Suppressor macrophage treated with lipopolysaccharide for 4 hours (primary cell): ENCODE data around the gene KRTAP10-10.
"Not testable (repeated sequence)": the region's sequence is repeated elsewhere in the genome, so short reads cannot be mapped to it uniquely, and the experiment has no call there.

Experiments
- DNase-seq: peaks from one replicate; pipeline ENCODE4 v3.0.0-alpha.2; 2020

Gene KRTAP10-10

GRCh38 chr21:44627181-44627822 lies 9.9 kb upstream of the KRTAP10-10 start:
- not testable (repeated sequence) for DNase-seq

DNA sequence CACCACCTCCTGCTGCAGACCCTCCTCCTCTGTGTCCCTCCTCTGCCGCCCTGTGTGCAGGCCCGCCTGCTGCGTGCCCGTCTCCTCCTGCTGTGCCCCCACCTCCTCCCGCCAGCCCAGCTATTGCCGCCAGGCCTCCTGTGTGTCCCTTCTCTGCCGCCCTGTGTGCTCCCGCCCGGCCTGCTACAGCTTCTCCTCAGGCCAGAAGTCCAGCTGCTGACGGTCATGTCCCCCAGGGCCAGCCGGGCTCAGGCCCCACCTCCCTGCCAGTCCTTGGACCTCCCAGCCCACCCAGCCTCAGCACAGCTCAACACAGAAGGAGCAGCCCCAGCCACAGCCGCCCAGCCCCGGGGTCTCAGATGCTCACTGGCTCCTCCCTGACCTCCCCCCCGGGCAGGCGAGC lies 9.3 kb upstream of the KRTAP10-10 start:
- not testable (repeated sequence) for DNase-seq

GRCh38 chr21:44628707-44629391 lies 8.3 kb upstream of the KRTAP10-10 start:
- DNase-seq: no peak

DNA sequence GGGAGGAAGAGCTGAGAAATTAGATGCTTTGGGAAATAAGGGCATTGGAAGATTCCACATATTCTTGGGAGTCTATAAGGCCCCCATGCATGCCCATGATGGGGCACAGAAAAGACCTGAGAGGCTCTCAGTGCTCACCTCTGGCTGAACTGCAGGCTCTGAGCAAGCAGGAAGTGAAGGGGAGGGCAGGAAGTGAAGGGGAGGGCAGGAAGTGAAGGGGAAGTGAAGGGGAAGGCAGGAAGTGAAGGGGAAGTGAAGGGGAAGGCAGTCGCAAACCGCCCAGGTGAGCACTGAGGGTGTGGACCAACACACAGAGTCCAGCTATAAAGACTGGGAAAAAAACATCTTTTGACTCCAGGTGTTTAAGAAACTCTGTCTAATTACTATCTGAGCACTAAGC lies 6.7 kb upstream of the KRTAP10-10 start:
- DNase-seq: no peak

- no peak for DNase-seq
Measured at GRCh38 chr21:44632067-44632466, 5.1 kb upstream of the KRTAP10-10 start.

DNA sequence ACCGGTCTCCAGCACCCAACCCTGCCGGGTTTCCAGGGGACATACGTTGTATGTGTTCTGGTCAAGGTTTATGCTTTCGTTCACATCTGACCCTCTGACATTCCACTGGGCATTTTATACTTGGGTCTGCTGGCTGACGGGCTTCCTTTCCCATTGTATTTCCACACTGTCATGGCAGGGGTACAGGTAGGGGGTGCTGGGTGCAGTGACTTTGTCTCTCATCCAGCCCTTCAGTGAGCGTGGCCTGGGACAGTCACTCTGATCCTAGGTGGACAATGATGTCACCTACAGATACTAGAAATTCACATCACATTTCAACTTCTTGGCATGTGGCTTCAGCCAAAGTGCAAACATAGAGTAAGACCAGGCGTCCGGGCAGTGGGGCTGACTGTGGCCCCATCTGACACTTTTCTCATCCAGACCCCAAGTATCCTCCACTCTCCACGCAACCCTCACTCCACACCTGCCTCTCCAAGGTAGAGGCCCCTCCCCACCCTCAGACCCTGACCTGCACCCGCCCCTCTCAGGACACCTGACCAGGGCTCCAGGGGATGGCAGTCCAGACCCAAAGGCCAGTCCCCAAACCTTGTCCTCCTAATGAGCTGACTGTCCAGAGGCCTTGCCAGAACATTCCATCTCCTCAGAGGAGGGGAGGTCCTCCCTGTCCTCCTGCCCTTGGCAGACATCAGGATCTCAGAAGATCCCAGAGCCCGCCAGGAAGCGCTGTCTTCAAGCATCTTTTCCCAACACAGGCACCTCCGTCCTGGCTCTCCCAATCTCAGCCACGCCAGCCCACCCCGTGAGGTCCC lies 743 bp upstream of the KRTAP10-10 start:
- DNase-seq: no peak

DNA sequence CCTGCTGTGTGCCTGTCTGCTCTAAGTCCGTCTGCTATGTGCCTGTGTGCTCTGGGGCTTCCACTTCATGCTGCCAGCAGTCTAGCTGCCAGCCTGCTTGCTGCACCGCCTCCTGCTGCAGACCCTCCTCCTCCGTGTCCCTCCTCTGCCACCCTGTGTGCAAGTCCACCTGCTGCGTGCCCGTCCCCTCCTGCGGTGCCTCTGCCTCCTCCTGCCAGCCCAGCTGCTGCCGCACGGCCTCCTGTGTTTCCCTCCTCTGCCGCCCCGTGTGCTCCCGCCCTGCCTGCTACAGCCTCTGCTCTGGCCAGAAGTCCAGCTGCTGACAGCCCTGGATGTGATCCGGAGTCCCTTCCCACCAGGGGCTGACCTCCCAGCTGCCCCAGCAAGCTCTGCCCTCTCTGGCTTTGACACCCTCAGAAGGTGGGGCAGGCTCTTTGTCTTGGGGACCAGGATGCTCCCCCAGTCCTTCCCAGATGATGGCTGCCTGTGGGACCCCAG lies 744 bp downstream of the KRTAP10-10 start:
- not testable (repeated sequence) for DNase-seq

DNA sequence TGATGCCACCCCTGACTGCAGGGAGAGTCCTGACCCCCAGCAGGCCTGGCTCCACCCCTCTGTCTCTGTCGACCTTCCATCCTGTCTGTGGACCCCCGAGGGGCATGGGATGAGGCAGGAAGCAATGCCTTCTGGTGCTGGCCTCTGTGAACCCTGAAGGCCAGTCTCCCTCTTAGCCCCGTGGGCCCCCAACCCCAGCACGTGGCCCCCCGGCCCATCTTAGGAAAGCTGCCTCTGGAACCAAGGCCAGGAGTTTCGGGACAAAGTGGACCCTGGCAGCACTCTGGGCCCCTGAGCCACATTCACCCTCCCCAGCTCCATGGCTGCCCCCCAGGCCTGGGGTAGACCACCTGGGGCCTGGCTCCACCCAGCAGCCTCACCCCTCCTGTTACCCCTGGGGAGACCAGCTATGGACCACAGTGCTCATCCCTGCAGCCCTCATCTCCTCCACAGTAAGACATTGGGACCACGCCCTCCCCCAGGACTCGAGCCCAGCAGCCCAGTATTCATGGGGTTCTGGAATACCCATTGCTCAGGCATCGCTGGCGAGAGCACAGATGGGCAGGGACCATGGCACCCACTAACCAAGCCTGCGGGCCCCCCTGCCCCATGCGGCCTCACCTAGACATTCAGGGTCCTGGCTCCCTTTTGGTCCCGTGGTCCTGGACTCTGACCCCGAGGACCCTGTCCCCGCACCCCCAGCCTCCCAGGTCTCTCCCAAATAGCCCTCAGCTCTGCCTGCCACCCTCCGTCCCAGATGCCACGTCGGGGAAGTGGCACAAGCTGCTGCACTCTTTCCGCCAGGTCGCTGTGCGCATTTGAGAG lies 1.6 kb downstream of the KRTAP10-10 start:
- not testable (repeated sequence) for DNase-seq

DNA sequence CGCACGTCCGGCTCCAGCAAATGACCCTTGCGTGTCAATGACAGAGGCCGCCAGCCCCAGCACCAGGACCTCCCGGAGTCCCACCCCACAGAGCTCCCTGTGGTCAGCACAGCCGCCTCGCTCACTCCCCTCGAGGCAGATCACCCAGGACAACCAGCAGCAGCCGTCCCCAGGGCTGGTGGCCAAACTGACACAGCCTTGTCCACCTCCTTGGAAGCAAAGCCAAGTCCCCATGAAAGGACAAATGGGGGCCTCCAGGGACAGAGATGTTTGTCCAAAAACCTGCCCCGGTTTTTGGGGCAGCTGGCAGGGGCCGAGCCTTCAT lies 2.1 kb downstream of the KRTAP10-10 start:
- no peak for DNase-seq

- no peak for DNase-seq
Measured at GRCh38 chr21:44640761-44641160, 3.6 kb downstream of the KRTAP10-10 start.

GRCh38 chr21:44643741-44644310 lies 6.7 kb downstream of the KRTAP10-10 start:
- DNase-seq: no peak

- no peak for DNase-seq
Measured at GRCh38 chr21:44644878-44645277, 7.7 kb downstream of the KRTAP10-10 start.

DNA sequence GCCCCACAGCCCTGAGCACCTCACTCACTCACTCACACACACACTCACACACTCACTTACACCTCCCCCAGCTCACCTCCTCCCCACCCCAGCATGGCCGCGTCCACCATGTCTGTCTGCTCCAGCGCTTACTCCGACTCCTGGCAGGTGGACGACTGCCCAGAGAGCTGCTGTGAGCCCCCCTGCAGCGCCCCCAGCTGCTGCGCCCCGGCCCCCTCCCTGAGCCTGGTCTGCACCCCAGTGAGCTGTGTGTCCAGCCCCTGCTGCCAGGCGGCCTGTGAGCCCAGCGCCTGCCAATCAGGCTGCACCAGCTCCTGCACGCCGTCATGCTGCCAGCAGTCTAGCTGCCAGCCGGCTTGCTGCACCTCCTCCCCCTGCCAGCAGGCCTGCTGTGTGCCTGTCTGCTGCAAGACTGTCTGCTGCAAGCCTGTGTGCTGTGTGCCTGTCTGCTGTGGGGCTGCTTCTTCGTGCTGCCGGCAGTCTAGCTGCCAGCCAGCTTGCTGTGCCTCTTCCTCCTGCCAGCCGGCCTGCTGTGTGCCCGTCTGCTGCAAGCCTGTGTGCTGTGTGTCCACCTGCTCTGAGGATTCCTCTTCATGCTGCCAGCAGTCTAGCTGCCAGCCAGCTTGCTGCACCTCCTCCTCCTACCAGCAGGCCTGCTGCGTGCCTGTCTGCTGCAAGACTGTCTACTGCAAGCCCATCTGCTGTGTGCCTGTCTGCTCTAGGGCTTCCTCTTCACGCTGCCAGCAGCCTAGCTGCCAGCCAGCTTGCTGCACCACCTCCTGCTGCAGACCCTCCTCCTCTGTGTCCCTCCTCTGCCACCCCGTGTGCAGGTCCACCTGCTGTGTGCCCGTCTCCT lies 9.4 kb downstream of the KRTAP10-10 start, which contains the start of gene KRTAP10-11:
Gene KRTAP10-11 (plus strand): TSS at position 49 of the 856 bp plus-strand sequence. CDS start 45 bp downstream, at position 94.
- not testable (repeated sequence) for DNase-seq

- no peak for DNase-seq
Measured at GRCh38 chr21:44647222-44647552, 10.0 kb downstream of the KRTAP10-10 start.

- no peak for DNase-seq
Measured at GRCh38 chr21:44648557-44649311, 11.6 kb downstream of the KRTAP10-10 start.

GRCh38 chr21:44649521-44650100 lies 12.5 kb downstream of the KRTAP10-10 start:
- no peak for DNase-seq

DNA sequence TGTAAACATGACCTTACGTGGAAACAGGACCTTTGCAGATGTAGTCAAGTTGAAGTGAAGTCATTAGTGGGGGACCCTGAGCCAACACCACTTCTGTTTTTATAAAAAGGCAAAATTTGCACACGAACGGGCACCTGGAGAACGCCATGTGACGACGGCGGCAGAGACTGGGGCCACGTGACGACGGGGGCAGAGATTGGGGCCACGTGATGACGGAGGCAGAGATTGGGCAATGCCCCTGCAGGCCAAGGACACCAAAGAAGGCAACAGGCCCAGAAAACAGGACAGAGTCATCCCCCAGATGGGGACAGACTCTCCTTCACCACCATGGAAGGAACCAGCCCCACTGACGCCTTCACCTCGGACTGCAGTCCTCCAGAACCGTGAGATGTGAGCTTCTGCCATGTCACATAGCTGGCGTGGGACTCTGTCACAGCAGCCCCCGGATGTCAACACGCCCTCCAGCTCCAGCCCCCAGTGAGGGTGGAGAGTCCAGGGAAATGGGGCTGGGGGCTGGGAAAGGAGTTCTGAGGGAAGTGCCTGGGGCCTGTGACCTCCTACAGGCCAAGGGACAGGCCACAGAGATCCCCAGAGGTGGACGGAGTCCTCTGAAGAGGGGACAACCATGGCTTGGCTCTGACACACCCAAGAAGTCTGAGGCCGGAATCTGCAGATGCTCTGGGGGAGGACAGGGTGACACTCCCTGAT lies 13.3 kb downstream of the KRTAP10-10 start:
- no peak for DNase-seq

- DNase-seq: no peak
Measured at GRCh38 chr21:44650973-44651675, 14.0 kb downstream of the KRTAP10-10 start.

DNA sequence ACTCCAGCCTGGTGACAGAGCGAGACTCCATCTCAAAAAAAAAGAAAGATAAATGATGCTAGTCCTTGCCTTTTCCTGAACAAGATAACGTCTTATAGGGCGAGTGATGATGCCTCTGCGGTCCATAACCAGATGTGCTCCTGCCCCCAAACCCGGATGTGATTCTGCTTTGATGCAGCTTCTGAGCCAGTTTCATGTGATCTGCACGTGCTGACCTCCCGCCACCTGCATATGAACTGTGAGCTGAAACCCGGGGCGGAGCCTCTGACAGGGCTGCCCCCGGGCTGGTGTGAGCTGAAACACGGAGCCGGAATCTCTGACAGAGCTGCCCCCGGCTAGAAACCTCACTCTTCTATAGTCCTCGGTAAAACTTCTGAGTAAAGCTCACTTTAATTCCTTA lies 16.0 kb downstream of the KRTAP10-10 start:
- DNase-seq: no peak
